HepG2 (cell line): Measurements from ENCODE around the gene LINC00237. TPM values are rescaled to one million over a fixed set of nuclear protein-coding genes. Genes with fewer than 3 reads are reported as not detected.

Source experiments
- BATF2 ChIP-seq: sonication (generic); formaldehyde crosslinking; IDR thresholded peaks from 2 replicates; pipeline ENCODE4 v1.8.0; 2022; ENCODE audit warnings: mild to moderate bottlenecking, missing genetic modification reagents, moderate library complexity
- DNMT1 ChIP-seq: sonication (generic); formaldehyde crosslinking; IDR thresholded peaks from 2 replicates; pipeline ENCODE4 v1.5.1; 2020; ENCODE audit warnings: mild to moderate bottlenecking, missing genetic modification reagents
- FOSL1 ChIP-seq: sonication (generic); formaldehyde crosslinking; IDR thresholded peaks from 2 replicates; pipeline ENCODE4 v1.9.0; 2021; ENCODE audit warnings: missing genetic modification reagents, borderline replicate concordance
- KLF6 ChIP-seq: IDR thresholded peaks from 2 replicates; pipeline ENCODE4 v1.8.0; 2016; ENCODE audit warnings: missing biosample characterization, missing genetic modification reagents
- MAFK ChIP-seq, 2 experiments: IDR thresholded peaks in 1 of 2; conservative IDR thresholded peaks in 1 of 2; 2 replicates each; pipeline ENCODE4 v1.6.1; 2011; ENCODE audit warnings: improper control_type of control experiment in 2 of 2, low read length in 2 of 2
- PHF5A ChIP-seq: IDR thresholded peaks from one replicate; pipeline ENCODE4 v1.6.1; 2018; ENCODE audit warnings: low read depth, missing genetic modification reagents; ENCODE audit not compliant: unreplicated experiment
- STAT6 ChIP-seq: sonication (generic); formaldehyde crosslinking; IDR thresholded peaks from 2 replicates; pipeline ENCODE4 v1.4.0; 2020; ENCODE audit warnings: missing genetic modification reagents, mild to moderate bottlenecking, borderline replicate concordance
- USF2 ChIP-seq, 2 experiments: sonication (generic) in 1 of 2; formaldehyde crosslinking in 1 of 2; IDR thresholded peaks; 2 replicates each; pipeline versions ENCODE4 v1.5.1 to v1.6.1; 2011 to 2020; ENCODE audit warnings: borderline replicate concordance in 1 of 2, low read depth in 1 of 2, low read length in 1 of 2, mild to moderate bottlenecking in 1 of 2, missing genetic modification reagents in 1 of 2, moderate library complexity in 1 of 2
- ZNF280D ChIP-seq: sonication (generic); formaldehyde crosslinking; IDR thresholded peaks from 2 replicates; pipeline ENCODE4 v1.5.1; 2020; ENCODE audit warnings: mild to moderate bottlenecking, missing genetic modification reagents
- ZNF574 ChIP-seq: sonication (generic); formaldehyde crosslinking; IDR thresholded peaks from 2 replicates; pipeline ENCODE4 v1.4.0; 2020; ENCODE audit warnings: missing genetic modification reagents
- ZNF720 ChIP-seq: sonication (generic); formaldehyde crosslinking; IDR thresholded peaks from 2 replicates; pipeline ENCODE4 v1.4.0; 2020; ENCODE audit warnings: missing genetic modification reagents
- ZSCAN29 ChIP-seq: sonication (generic); formaldehyde crosslinking; conservative IDR thresholded peaks from 2 replicates; pipeline ENCODE4 v1.4.0; 2020; ENCODE audit warnings: mild to moderate bottlenecking, missing genetic modification reagents
- polyA plus RNA-seq, 8 experiments: library from polyadenylated mRNA; depleted of rRNA in 3 of 8; stranded (reverse) in 7 of 8; unstranded in 1 of 8; fragments of >200 nt; fragmentation: Illumina TruSeq in 4 of 8; extraction: Trizol in 4 of 8; gene quantifications; 2 replicates each; pipeline versions ENCODE4 v1.2.1 to v1.2.3, GENCODE V29; 2011 to 2016; ENCODE audit warnings: low read depth in 4 of 8, missing spikeins in 1 of 8, mixed read lengths in 1 of 8; ENCODE audit not compliant: insufficient read depth in 1 of 8
- total RNA-seq, 5 experiments: library from RNA; depleted of rRNA; stranded (reverse); fragments of >200 nt; fragmentation: Illumina TruSeq; extraction: Trizol; gene quantifications; 2 replicates each; pipeline ENCODE4 v1.2.3, GENCODE V29; 2016; ENCODE audit warnings: low read depth in 1 of 5
- TF ChIP-seq, protein P1 (sequence below): sonication (generic); formaldehyde crosslinking; IDR thresholded peaks from 2 replicates; pipeline ENCODE4 v1.5.0; 2020; ENCODE audit warnings: mild to moderate bottlenecking, low read depth, missing genetic modification reagents, borderline replicate concordance
- TF ChIP-seq, protein P2 (sequence below): sonication (generic); formaldehyde crosslinking; IDR thresholded peaks from 2 replicates; pipeline ENCODE4 v1.5.0; 2020; ENCODE audit warnings: mild to moderate bottlenecking, missing genetic modification reagents

The LINC00237 gene
- total and polyA plus RNA-seq, 2 of the 13 experiments (the other 11 are each of a cell fraction or from before 2014, with no cell fraction given) = not detected

- 0 out of 2 replicates have a peak, but pooled peaks have one; percentile 1 for TF ChIP-seq STAT6 (CRISPR knock-in tag)
- TF ChIP-seq, protein P1, sequence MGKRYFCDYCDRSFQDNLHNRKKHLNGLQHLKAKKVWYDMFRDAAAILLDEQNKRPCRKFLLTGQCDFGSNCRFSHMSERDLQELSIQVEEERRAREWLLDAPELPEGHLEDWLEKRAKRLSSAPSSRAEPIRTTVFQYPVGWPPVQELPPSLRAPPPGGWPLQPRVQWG (CRISPR knock-in tag) = no peak
- TF ChIP-seq, protein P2, sequence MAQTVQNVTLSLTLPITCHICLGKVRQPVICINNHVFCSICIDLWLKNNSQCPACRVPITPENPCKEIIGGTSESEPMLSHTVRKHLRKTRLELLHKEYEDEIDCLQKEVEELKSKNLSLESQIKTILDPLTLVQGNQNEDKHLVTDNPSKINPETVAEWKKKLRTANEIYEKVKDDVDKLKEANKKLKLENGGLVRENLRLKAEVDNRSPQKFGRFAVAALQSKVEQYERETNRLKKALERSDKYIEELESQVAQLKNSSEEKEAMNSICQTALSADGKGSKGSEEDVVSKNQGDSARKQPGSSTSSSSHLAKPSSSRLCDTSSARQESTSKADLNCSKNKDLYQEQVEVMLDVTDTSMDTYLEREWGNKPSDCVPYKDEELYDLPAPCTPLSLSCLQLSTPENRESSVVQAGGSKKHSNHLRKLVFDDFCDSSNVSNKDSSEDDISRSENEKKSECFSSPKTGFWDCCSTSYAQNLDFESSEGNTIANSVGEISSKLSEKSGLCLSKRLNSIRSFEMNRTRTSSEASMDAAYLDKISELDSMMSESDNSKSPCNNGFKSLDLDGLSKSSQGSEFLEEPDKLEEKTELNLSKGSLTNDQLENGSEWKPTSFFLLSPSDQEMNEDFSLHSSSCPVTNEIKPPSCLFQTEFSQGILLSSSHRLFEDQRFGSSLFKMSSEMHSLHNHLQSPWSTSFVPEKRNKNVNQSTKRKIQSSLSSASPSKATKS (CRISPR knock-in tag) = no peak
- 0 out of 2 replicates have a peak, but pooled peaks have one; percentile 1 for TF ChIP-seq ZSCAN29 (CRISPR knock-in tag)
- no peak for TF ChIP-seq PHF5A (CRISPR knock-in tag)
- 0 out of 2 replicates have a peak, but pooled peaks have one; percentile 45 for TF ChIP-seq DNMT1 (CRISPR knock-in tag)
- TF ChIP-seq BATF2 = 0 out of 2 replicates have a peak, but pooled peaks have one; percentile 20
- no peak for TF ChIP-seq KLF6 (CRISPR knock-in tag)
- TF ChIP-seq ZNF574 (CRISPR knock-in tag) = 0 out of 2 replicates have a peak, but pooled peaks have one; percentile 9
- TF ChIP-seq FOSL1 (CRISPR knock-in tag) = no peak
- TF ChIP-seq USF2 (IDR thresholded peaks at IDR 0.05; ENCODE audit: low read depth, low read length) = no peak
- TF ChIP-seq USF2 (CRISPR knock-in tag; IDR thresholded peaks at IDR 0.05; ENCODE audit: borderline replicate concordance) = no peak
- TF ChIP-seq ZNF720 (CRISPR knock-in tag) = no peak
- TF ChIP-seq ZNF280D (CRISPR knock-in tag) = no peak
- TF ChIP-seq MAFK (conservative IDR thresholded peaks at IDR 0.05 in 1 of 2, IDR thresholded peaks at IDR 0.05 in 1 of 2; ENCODE audit: low read length in 2 of 2) = no peak
These were observed 53.5 kb downstream of the LINC00237 start (continued) for GRCh38 chr20:21052686-21053001.
